AG20443 (cell line): ENCODE measurements around the gene FAM107B.
A peak's percentile ranks its signal among the peaks of the same experiment; 100 is the strongest.
"Not testable (repeated sequence)": the region's sequence is repeated elsewhere in the genome, so short reads cannot be mapped to it uniquely, and the experiment has no call there.

Source experiments
- DNase-seq: peaks from one replicate; pipeline ENCODE4 v3.0.0; 2012; ENCODE audit warnings: low spot score, mixed read lengths

The FAM107B gene

DNA sequence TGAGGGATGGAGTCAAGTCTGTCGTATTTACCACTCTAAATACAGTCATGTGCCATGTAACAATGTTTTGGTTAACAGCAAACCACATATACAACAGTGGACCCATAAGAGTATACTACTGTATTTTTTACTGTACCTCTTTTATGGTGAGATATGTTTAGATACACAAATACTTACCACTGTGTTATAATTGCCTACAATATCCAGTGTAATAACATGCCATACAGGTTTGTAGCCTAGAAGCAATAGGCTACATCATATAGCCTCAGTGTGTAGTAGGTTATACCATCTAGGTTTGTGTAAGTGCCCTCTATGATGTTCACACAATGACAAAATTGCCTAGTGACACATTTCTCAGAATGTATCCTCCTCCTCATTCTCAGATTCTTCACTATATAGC, 110.4 kb downstream of the FAM107B start:
- DNase-seq, result no peak

DNA sequence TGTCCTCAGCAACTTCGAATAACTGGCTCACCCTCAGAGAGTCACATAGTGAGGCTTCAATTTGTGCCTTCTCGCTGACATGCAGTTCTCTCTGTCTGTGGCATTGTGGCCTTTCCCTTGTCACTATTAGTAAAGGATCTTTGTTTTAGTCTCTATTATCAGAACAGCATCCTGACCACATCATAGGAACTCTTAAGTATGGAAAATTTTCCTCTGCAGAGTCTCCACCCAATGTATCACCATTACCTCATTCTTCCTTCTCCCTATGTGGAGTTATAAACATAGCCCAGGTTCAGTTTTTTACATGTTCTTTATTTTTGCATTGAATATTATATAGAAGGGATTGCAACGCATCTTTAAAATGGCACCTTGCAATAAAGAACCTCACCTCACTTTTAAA, 112.9 kb downstream of the FAM107B start:
- DNase-seq, result no peak

DNA sequence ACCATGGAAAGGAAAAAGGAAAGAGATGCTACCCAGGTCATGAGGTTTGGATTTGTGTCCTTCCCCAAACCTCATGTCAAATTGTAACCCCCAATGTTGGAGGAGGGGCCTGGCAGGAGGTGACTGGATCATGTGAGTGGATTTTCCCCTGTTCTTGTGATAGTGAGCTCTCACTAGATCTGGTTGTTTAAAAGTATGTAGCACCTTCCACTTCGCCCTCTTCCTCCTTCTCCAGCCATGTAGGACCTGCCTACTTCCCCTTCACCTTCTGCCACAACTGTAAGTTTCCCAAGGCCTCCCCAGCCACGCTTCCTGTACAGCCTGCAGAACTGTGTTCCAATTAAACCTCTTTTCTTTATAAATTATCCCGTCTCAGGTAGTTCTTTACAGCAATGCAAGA, 113.9 kb downstream of the FAM107B start:
- no peak for DNase-seq

DNA sequence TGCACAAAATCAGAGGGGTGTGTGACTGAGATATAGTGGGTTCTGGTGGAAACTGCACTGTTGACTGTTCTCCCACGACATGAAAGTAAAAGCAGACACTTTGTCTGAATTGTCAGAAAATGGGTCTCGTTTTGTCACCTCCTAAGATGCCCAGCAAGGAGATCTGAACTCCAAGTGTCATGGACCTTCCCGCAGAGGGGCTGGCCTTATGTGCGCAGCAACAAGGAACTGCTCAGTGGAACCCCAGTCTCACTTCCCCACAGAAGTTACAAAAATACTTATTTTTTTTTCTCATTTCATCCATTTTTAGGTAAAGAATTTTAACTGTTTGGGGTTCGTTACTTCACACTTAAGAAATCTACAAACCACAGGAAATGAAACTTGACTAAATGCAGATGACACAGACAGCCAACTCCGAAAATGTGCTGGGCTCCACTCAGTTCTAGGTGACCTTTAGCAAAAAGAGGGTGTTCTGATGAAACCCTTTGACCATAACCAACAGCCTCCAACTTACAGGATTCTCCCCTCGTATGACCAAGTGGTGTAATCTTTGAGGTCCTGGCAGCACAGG, 115.0 kb downstream of the FAM107B start:
- DNase-seq, result no peak

DNA sequence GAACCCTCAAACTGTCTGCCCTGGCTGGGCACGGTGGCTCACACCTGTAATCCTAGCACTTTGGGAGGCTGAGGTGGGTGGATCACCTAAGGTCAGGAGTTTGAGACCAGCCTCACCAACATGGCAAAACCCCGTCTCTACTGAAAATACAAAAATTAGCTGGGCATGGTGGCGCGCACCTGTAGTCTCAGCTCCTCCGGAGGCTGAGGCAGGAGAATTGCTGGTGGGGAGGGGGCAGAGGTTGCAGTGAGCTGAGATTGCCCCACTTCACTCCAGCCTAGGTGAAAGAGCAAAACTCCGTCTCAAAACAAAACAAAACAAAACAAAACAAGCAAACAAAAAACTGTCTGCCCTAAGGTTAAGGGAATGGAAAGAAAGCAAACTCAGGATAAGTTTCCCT, 115.6 kb downstream of the FAM107B start:
- DNase-seq, result not testable (repeated sequence)

DNA sequence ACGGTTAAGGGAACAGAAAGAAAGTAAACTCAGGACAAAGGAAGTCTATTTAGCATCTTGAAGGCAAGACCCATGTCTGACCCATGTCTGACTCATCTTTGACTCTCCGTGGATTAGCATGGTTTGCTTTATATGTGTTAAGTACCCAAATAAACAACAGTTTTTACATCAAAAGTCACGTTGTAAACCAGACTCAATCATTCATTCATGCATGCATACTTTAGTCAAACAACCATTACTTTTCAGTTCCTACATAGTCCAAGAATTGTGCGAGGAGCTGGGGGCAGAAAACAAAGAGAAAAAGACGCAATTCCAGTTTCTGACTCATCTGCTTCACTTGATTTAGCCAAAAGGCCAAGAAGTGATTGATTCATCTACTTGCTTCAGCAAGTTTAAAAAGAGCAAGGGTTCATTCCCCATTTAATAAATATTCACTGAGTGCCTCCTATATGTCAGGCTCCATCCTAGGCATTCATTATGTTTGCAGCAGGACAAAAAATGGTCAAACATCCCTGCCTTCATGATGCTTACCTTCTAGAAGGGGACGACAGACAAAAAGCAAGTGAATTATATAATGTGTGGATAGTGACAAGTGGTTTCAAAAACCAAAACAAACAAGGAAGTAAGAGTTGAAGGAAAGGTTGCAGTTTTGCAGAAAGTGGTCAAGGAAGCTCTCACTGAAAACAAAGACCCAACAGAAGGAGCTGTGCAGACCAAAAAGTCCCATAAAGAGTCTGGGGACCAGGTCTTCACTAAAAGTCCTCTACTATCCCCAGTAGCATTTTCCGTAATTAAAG, 116.2 kb downstream of the FAM107B start:
- peak; percentile 32 for DNase-seq

DNA sequence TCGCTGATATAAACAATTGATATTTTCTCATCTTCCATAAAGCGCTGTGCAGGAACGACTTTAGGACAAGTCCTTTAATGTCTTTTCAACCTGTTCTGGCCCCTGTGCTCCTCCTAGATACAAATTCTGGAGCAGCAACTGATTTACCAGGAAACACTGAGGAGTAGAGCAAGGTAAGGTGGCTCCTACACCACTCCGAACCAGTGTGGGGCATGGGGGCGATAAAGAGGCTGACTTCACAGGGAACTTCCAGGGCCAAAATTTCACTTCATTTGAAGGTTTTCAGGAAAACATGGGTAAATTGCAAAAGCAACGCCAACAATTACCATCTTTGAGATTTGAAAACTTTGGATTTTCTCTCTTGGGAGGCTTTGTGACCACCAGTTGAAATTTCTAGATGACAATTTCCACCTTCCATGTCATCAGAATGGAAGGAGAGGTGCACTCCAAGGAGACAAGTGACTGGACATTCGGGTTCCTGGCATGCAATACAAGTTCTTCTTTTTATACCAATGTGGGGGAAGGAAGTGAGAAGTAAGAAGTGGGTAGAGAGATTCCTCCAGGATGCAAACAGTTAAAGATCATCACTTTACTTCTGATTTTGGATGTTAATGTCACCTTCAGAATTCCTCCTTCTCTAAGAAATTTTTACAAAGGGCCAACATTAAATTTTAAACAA, 118.5 kb downstream of the FAM107B start:
- no peak for DNase-seq

DNA sequence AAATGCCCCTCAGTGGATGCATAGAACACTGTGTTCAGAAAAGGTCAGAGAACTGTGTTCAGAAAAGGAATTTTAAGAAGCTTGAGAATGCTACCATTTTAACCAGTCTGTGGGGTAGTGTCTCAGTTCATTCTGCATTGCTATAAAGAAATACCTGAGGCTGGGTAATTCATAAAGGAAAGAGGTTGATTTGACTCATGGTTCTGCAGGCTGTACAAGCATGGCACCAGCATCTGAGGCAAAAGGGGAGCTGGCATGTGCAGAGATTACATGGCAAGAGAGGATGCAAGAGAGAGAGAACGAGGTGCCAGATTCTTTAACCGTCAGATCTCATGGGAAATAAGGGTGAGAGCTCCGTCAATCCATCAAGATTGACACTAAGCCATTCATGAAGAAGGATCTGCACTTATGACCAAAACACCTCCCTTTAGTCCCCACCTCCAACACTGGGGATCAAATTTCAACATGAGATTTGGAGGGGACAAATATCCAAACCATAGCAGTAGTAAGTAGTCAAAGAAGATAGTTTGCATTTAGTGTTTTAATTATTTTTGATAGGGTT, 119.8 kb downstream of the FAM107B start:
- DNase-seq, result no peak

DNA sequence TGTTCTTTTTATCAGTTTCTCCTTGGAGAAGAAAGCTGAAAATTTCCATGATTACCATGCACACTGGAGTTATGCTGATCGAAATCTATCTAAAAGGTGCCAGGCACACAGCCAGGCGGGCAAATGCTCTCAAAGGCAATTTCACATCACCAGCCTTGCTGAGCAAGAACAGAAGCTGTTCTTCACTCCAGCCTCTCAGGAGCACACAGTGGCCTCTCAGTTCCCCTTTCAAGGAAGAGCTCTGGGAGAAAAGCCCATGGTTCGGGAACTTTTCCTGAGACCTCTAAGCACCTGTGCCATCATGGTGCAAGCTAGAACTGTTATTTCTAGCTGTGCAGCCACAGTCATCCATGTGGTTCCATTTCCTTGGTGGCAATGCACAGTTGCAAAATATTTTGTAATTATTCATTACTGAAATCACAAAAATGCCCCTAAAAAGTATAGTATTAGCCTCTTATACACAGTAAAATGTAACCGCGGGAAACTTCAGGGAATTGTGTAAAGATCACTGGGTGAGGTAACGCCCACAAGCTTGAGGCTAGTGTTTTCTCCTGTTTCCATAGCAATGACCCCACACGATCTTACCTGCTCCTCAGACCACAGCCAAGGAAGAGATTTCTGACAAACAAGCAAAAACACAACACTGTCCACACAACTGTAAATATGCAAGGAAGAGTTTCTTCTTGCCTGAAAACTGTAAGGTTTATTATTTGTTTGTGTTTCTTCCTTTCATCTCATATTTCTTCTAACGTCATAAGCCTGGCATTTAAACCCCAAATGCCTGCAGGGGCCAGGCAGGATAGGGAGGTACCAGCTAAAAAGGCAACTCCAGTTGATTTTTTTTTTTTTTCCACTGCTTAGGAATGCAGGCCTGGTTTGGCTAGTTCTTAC, 121.2 kb downstream of the FAM107B start:
- peak; percentile 89 for DNase-seq

DNA sequence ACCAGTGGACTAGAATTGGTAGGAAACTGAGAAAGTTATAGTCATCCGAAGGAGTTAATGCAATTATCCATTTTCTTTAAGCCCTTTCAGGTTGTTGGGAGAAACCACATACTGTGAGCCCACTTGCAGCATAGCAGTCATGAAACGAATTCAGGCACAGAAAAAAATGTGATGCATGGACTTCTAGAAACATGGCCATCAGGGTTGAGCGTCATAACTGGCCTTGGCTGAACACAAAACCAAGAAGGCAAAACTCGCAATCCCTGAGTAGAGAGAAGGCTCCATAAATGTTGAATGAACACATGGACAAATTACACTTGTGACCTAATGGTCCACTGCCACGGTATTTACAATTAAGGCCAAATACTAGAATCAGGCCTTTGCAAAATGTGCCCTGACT, 121.9 kb downstream of the FAM107B start:
- DNase-seq, result no peak

DNA sequence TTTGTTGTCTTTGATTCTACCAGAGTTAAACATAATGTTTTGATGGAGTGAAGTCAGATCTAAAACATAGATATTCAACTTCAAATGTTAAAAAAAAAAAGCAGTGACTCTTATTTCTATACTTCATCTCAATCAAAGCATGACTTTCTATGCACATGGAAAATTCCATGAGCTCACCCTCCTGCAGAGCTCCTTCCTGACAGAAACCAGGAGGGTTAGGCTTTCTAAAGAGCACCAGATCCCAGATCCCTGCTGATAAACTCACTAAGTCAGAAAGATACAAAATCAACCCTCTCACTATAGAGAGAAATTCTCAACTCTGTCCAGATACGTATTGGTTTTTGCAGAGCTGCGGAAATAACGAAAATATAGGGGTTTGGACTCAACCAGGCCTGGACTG, 122.6 kb downstream of the FAM107B start:
- no peak for DNase-seq

DNA sequence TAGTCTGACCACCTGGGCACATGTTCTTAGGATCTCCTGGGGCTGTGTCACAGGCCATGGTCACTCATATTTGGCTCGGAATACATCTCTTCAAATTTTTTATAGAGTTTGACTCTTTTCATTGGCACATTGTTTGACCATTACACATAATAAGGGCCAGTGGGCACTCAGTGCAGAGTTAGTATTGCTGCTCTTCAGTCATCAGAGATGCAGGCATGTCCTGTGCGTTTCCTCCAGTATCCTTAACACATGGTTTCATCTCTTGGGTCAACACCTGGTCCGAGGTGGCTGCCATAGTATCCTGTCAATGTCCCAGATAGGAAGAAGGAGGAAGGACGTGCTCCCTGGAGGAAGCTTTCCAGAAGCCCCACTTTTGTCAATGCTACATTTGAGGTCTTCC, 125.0 kb downstream of the FAM107B start:
- no peak for DNase-seq

DNA sequence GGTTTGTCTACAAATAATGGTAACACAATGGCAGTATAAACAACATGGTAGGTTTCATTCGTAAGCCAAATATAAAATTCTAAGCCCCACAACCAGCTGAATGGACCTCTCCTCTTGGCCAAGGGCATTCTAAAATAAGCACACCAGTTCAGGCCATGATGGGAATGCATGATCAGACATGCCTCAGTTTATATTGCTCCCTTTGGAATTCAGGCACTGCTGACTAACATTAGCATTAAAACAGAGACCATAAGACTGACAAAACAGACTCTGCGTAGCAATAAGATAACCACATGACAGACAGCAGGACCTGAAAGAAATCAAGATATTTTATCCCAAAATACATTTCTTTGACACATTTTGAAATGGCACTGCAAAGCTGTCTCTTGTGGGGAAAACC, 125.8 kb downstream of the FAM107B start:
- no peak for DNase-seq

DNA sequence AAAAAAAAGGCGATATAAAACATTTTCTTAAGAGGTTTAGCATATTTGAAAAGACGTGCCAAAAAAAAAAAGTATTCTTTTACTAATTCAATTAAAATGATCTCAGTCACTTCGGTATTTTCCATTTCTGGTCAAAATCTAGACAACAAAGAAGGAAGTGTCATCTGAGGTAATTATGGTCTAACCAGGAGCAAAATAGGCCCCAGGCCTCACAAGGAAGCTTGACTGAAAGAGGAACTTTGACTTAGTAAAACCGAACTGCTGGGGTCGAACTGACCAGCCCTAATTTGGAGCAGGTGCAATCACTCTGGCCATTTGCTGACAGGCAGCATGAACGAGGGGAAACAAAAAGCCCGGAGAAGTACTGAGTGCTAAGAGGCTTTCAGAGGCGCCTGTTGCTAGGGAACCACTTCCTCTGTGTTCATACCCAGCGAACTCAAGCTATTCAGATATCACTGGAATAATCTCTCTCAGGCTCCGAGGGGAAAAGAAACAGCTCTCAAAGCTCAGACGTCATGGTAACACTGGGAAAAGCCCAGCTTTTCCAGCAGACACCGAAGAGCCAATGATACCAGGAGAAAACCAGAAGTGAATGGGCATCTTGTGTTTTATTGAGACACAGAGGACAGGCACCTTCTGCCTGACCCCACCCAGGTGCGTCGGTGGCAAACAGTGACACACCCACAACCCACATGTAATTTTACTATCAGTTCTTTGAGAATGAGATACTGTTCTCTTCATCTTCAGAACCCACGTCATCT, 126.5 kb downstream of the FAM107B start:
- peak; percentile 50 for DNase-seq

DNA sequence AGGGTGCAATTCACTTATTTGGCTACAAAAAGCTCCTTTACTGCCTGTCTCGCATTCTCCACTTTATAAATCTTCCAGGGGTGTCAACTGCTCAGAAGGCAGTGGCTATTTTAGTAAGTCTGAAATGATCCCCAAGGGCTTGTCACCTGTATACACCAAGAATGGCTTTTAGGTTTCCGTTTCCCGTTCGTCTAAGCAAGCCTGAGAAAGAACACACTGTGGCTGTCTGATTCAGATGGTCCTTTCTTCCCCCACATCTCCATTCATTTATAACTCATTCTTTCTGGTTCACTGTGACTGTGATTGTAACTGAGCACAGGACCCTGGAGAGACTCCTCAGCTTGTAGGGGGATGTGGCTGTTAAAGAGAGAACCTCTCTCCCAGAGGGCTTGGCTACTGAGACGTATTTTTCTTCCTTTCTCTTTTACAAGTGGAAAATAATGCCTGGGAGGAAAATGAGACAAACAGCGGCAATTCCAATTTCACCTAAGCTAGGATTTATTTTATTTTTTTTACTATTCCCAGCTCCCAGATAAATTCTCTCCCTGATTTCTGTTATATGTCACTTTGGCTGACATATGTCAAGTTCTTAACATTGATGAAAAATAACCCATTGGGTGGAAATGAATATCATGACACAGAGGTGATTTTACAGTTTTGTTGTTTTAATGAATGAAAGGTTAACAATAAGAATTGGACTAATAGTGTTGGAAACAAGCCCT, 129.3 kb downstream of the FAM107B start:
- DNase-seq, result no peak

DNA sequence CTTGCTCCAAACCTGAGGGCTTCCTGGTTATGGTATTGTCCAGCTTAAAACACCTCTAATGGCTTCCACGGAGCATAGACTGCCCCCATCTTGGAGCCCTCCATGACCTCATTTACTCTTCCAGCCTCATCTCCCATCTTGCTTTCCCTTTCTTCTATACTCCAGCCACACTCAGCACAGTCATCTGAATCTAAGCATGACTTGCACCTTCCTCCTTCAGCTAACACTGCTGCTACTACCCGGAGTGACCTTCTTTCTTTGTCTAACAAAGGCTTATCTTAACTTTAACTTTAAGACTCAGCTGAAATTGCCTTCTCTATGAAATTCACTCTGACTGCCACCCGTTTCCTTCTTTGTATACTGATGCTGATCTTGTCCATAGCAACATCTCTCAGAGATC, 135.1 kb downstream of the FAM107B start:
- no peak for DNase-seq

DNA sequence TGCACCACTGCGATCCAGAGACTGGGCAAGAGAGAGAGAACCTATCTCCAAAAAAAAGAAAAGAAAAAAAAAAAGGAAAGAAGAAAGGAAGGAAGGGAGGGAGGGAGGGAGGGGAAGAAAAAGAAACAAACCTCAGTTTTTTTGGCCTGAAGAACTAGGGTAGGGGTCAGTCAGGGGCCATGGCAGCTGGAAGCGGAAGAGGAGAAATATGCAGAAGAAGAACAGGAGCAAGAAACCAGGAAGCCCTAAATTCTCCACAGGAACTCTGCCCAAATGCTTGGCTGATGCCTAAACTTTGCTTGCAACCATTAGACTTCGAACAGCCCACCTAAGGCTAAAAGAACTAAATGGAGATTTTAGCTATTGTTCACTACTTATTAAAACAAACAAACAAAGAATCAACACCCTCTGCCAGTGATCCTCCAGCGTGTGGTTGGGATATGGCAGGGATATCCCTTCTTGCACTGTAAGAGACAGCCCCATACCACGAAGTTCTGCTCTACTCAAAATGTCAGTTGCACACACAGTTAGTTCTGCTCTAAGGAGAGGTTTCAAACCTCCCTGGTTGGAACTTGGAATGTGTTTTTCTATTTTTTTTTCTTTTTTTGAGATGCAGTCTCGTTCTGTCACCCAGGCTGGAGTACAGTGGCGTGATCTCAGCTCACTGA, 139.5 kb downstream of the FAM107B start:
- DNase-seq, result no peak

DNA sequence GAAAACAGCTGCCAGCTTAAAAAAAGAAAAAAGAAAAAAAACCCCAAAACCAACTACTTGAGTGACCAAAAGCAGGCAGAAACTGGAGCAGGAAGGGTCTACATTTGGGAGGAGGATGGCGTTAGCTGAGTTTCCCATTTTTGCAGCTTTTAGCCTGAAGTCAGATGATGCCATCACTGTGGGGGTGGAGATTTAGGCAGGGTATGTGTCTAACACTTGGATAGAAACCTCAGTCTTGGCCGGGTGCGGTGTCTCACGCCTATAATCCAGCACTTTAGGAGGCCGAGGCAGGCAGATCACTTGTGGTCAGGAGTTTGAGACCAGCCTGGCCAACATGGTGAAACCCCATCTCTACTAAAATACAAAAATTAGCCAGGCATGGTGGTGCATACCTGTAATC, 140.1 kb downstream of the FAM107B start:
- not testable (repeated sequence) for DNase-seq

DNA sequence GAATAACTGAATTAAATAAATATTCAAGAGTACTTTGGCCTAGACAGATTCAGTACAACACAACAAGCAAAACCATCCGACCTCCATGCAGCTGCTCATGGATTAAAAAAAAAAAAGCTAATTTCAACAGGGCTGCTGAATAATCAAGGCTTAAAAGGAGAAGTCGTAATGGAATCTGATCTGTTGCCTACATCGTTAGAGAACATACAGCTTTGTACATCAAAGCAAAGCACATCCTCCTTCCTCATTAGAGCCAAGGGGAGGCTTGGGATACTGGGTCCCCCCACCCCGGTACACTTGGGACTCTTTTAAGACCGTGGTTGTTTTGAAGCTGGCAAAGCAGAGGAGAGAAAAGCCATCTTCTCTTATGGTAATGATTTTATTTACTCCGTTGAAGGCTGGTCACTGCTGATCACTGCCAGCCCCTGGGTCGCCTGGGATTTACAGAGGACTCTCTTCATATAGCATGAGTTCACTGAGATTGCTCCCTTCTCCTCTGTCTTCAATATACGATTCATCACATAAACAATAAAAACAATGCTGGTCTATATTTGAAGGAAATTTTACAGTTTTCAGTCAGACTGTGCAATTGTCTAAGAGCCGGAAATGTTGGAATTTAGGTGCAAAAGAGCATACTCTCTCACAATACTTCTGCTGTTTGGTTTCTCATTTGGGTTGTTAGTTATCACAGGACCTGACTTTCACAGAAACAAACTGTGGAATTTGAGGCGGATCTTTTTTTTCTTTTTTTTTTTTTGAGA, 148.8 kb downstream of the FAM107B start:
- no peak for DNase-seq
